ENCODE data around the gene DIAPH1.

DNA sequence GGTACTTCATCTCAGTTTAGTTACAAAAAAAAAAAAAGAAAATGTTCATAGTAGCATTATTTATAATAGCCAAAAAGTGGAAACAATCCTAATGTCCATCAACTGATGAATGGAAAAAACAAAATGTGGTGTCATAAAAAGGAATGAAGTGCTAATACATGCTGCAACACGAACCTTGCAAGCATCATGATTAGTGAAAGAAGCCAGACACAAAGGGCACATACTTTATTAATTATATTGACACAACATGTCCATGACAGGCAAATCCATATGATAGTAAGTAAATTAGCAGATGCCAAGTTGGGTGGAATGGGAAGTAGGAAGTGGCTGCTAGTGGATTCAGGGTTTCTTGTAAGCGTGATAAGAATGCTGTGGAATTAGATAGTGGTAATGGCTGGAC lies 75.7 kb downstream of the DIAPH1 start:
- no peak for TF ChIP-seq POLR2A (IDR thresholded peaks at IDR 0.05; ENCODE audit: low read length)
- no peak for TF ChIP-seq GATA1 (IDR thresholded peaks at IDR 0.05; ENCODE audit: low read depth, low read length)

Data from erythroblast (primary cell).